ENCODE measurements around the gene HMGB4. TPM values are rescaled to one million over a fixed set of nuclear protein-coding genes. Genes with fewer than 3 reads are reported as not detected.

Gene HMGB4
- polyA plus RNA-seq, 1 of the 3 experiments (the other 2 are of a cell fraction), result not detected

GRCh38 chr1:33852711-33853110, 11.2 kb upstream of the HMGB4 start (continued):
- TF ChIP-seq CTCF (IDR thresholded peaks at IDR 0.05) (no peak), IRF3 (IDR thresholded peaks at IDR 0.05; ENCODE audit: low read depth, low read length) (no peak), ZBTB33 (IDR thresholded peaks at IDR 0.05; ENCODE audit: borderline replicate concordance, low read depth) (no peak), GABPA (IDR thresholded peaks at IDR 0.05; ENCODE audit: low read depth) (no peak), RAD21 (IDR thresholded peaks at IDR 0.05; ENCODE audit: low read length) (no peak)

GRCh38 chr1:33853431-33853830, 10.4 kb upstream of the HMGB4 start:
- Histone ChIP-seq H4K20me1 (ENCODE audit: insufficient read depth) (no peaks in the 10 kb centered on the region), H3K36me3 (replicated peaks in 1 of 2; ENCODE audit: control insufficient read depth in 1 of 2, insufficient read depth in 2 of 2, low read length in 1 of 2) (no peaks in the 10 kb centered on the region), H3F3A (replicated peaks; ENCODE audit: insufficient read depth) (no peaks in the 10 kb centered on the region), H2AFZ (ENCODE audit: low read depth) (no peak overlapping the region), H3K4me3 (ENCODE audit: low read depth in 2 of 2, low read length in 1 of 2) (no peak overlapping the region), H3K27ac (ENCODE audit: low read depth in 2 of 2, low read length in 1 of 2) (no peak overlapping the region), H3K4me2 (no peak overlapping the region), H3K4me1 (ENCODE audit: control insufficient read depth in 1 of 2, insufficient read depth in 2 of 2, low read depth in 1 of 2, low read length in 1 of 2) (peaks cover 0 to 11% of the 10 kb centered on the region in 2 experiments; a peak in 2 of 4 replicates), H3K79me2 (ENCODE audit: insufficient read depth) (no peaks in the 10 kb centered on the region), H3K27me3 (ENCODE audit: insufficient read depth) (no peaks in the 10 kb centered on the region), H3K9me3 (no peaks in the 10 kb centered on the region), H3K9ac (no peak overlapping the region), H3K9me2 (no peaks in the 10 kb centered on the region)
- CTCF ChIA-PET, result interaction anchor here (0.8 to 1.7 kb wide), 4 partner anchors 17 to 169 kb away, joined by 3 to 7 read pairs (median 4); no protein-coding TSS in a partner anchor
- 8% methylated on average over 1 of the region's 1 CpG for WGBS (ENCODE audit: low lambda C conversion rate)
- POLR2A ChIA-PET, result no interaction called here
- no peak for DNase-seq
- TF ChIP-seq NFIC (IDR thresholded peaks at IDR 0.05; ENCODE audit: borderline replicate concordance) (no peak), USF2 (IDR thresholded peaks at IDR 0.05; ENCODE audit: borderline replicate concordance, low read depth, low read length) (no peak), FOXJ3 (CRISPR knock-in tag; IDR thresholded peaks at IDR 0.05) (no peak), FOXM1 (IDR thresholded peaks at IDR 0.05; ENCODE audit: low read depth) (no peak), CTCF (IDR thresholded peaks at IDR 0.05) (no peak), ZBTB33 (IDR thresholded peaks at IDR 0.05; ENCODE audit: borderline replicate concordance, low read depth) (no peak), GATA2 (CRISPR knock-in tag; IDR thresholded peaks at IDR 0.05) (no peak), POLR2AphosphoS5 (IDR thresholded peaks at IDR 0.05; ENCODE audit: low read depth, low read length) (no peak), TEAD4 (IDR thresholded peaks at IDR 0.05; ENCODE audit: borderline replicate concordance, insufficient read depth) (no peak), RAD21 (IDR thresholded peaks at IDR 0.05; ENCODE audit: low read length) (no peak), SIN3A (IDR thresholded peaks at IDR 0.05; ENCODE audit: borderline replicate concordance, low read depth, low read length) (no peak), RXRA (IDR thresholded peaks at IDR 0.05; ENCODE audit: borderline replicate concordance, low read depth) (no peak), MAX (IDR thresholded peaks at IDR 0.05; ENCODE audit: low read depth) (no peak), GABPA (IDR thresholded peaks at IDR 0.05; ENCODE audit: low read depth) (no peak), ELF1 (IDR thresholded peaks at IDR 0.05) (no peak), EP300 (IDR thresholded peaks at IDR 0.05; ENCODE audit: borderline replicate concordance in 1 of 2, low read depth in 1 of 2, low read length in 1 of 2) (no peak), MEF2A (IDR thresholded peaks at IDR 0.05; ENCODE audit: borderline replicate concordance, low read depth) (no peak), EZH2phosphoT487 (IDR thresholded peaks at IDR 0.05; ENCODE audit: borderline replicate concordance, low read depth) (no peak), MXI1 (IDR thresholded peaks at IDR 0.05; ENCODE audit: low read depth, low read length) (no peak)

Data from SK-N-SH (cell line).